ENCODE measurements around the gene LURAP1L. TPM values are rescaled to one million over a fixed set of nuclear protein-coding genes. Genes with fewer than 3 reads are reported as not detected.

The LURAP1L gene
- total RNA-seq, 2 donors from 2014 or later = 19.3 to 42.5 TPM

- DNase-seq = no peak
- no peak overlapping the region for H3K9ac ChIP-seq (ENCODE audit: low read depth in 2 of 2, low read length in 2 of 2)
- TF ChIP-seq CTCF (IDR thresholded peaks at IDR 0.05) = no peak
Observed at GRCh38 chr9:12815888-12816287, 41.1 kb downstream of the LURAP1L start.

GRCh38 chr9:12816656-12817101 is 41.9 kb downstream of the LURAP1L start:
- Histone ChIP-seq H3K27me3 (no peaks in the 10 kb centered on the region), H3K4me1 (peaks cover 10% of the 10 kb centered on the region), H3K27ac (peak overlapping the region; percentile 77), H3K36me3 (no peaks in the 10 kb centered on the region), H3K4me3 (no peak overlapping the region), H3K9ac (ENCODE audit: low read depth in 2 of 2, low read length in 2 of 2) (no peak overlapping the region), H3K9me3 (no peaks in the 10 kb centered on the region)
- no peak for DNase-seq
- TF ChIP-seq CTCF (IDR thresholded peaks at IDR 0.05) = no peak
- intact Hi-C loops (cut with DNase I) = loop anchor here (5.0 to 10.0 kb wide), 2 partner anchors 39 to 92 kb away; partner anchors contain the start of gene LURAP1L

More at GRCh38 chr9:12815888-12816287, 41.1 kb downstream of the LURAP1L start:
- Histone ChIP-seq H3K27me3 (no peaks in the 10 kb centered on the region), H3K9me3 (no peaks in the 10 kb centered on the region), H3K36me3 (no peaks in the 10 kb centered on the region), H3K4me1 (peaks cover 10% of the 10 kb centered on the region), H3K4me3 (no peak overlapping the region), H3K27ac (peak overlapping the region; percentile 77)
- intact Hi-C loops (cut with DNase I) = loop anchor here (5.0 to 10.0 kb wide), 2 partner anchors 39 to 91 kb away; partner anchors contain the start of gene LURAP1L

- Histone ChIP-seq H3K27me3 (no peaks in the 10 kb centered on the region), H3K4me1 (peaks cover 10% of the 10 kb centered on the region), H3K9me3 (no peaks in the 10 kb centered on the region), H3K9ac (ENCODE audit: low read depth in 2 of 2, low read length in 2 of 2) (peak overlapping the region in 1 of 2 donors; percentile 27), H3K4me3 (no peak overlapping the region), H3K27ac (peak overlapping the region; percentile 77), H3K36me3 (no peaks in the 10 kb centered on the region)
- intact Hi-C loops (cut with DNase I) = loop anchor here (2.0 to 10.0 kb wide), 3 partner anchors 40 to 93 kb away; partner anchors contain the start of gene LURAP1L
- peak; percentile 72 for DNase-seq
- no peak for TF ChIP-seq CTCF (IDR thresholded peaks at IDR 0.05)
Observed at GRCh38 chr9:12817702-12818101, 42.9 kb downstream of the LURAP1L start.

GRCh38 chr9:12818431-12819000 is 43.7 kb downstream of the LURAP1L start:
- Histone ChIP-seq H3K4me1 (peaks cover 10% of the 10 kb centered on the region), H3K27ac (peak overlapping the region; percentile 77), H3K4me3 (no peak overlapping the region), H3K27me3 (no peaks in the 10 kb centered on the region), H3K9me3 (no peaks in the 10 kb centered on the region), H3K9ac (ENCODE audit: low read depth in 2 of 2, low read length in 2 of 2) (peak overlapping the region in 1 of 2 donors; percentile 52), H3K36me3 (no peaks in the 10 kb centered on the region)
- peak; percentile 35 for DNase-seq
- no peak for TF ChIP-seq CTCF (IDR thresholded peaks at IDR 0.05)
- intact Hi-C loops (cut with DNase I) = loop anchor here (2.0 to 10.0 kb wide), 3 partner anchors 41 to 94 kb away; partner anchors contain the start of gene LURAP1L

- TF ChIP-seq CTCF (IDR thresholded peaks at IDR 0.05) = peak; percentile 32
- DNase-seq = no peak
- intact Hi-C loops (cut with DNase I) = loop anchor here (2.0 to 10.0 kb wide), 3 partner anchors 42 to 95 kb away; partner anchors contain the start of gene LURAP1L
- Histone ChIP-seq H3K36me3 (no peaks in the 10 kb centered on the region), H3K4me1 (peaks cover 10% of the 10 kb centered on the region), H3K4me3 (no peak overlapping the region), H3K9me3 (no peaks in the 10 kb centered on the region), H3K9ac (ENCODE audit: low read depth in 2 of 2, low read length in 2 of 2) (no peak overlapping the region), H3K27ac (no peak overlapping the region), H3K27me3 (no peaks in the 10 kb centered on the region)
Observed at GRCh38 chr9:12819436-12820185, 44.8 kb downstream of the LURAP1L start.

Data from colonic mucosa (tissue), 4 donors.